Measurements from ENCODE around the gene LAMB4.

DNA sequence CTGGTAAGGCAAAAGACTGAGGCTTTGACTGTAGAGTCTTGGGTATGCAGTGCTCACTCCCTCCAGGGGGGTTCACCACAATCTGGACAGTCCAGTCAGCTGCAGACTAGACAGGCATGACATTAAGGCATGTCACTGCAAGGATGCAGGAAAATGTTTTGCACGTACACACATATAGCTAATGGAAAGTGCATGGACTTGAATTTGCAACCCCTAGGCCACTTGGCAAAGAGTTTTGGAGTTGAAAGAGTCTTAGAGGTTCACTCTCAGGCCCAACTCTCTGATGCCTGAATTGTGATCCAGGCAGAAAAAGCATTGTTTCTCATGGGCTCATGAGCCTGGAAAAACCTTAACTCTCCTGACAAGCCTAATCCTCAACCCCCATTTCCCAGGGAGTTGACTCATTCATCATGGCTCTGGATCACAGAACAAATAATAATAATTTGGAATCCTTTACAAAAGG, 51.9 kb downstream of the LAMB4 start:
- TF ChIP-seq, protein P1, sequence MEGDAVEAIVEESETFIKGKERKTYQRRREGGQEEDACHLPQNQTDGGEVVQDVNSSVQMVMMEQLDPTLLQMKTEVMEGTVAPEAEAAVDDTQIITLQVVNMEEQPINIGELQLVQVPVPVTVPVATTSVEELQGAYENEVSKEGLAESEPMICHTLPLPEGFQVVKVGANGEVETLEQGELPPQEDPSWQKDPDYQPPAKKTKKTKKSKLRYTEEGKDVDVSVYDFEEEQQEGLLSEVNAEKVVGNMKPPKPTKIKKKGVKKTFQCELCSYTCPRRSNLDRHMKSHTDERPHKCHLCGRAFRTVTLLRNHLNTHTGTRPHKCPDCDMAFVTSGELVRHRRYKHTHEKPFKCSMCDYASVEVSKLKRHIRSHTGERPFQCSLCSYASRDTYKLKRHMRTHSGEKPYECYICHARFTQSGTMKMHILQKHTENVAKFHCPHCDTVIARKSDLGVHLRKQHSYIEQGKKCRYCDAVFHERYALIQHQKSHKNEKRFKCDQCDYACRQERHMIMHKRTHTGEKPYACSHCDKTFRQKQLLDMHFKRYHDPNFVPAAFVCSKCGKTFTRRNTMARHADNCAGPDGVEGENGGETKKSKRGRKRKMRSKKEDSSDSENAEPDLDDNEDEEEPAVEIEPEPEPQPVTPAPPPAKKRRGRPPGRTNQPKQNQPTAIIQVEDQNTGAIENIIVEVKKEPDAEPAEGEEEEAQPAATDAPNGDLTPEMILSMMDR (IDR thresholded peaks at IDR 0.05; ENCODE audit: insufficient read depth, low read length), result no peak
- no peak for TF ChIP-seq GABPA (IDR thresholded peaks at IDR 0.05; ENCODE audit: low read depth)
- TF ChIP-seq, protein P2, sequence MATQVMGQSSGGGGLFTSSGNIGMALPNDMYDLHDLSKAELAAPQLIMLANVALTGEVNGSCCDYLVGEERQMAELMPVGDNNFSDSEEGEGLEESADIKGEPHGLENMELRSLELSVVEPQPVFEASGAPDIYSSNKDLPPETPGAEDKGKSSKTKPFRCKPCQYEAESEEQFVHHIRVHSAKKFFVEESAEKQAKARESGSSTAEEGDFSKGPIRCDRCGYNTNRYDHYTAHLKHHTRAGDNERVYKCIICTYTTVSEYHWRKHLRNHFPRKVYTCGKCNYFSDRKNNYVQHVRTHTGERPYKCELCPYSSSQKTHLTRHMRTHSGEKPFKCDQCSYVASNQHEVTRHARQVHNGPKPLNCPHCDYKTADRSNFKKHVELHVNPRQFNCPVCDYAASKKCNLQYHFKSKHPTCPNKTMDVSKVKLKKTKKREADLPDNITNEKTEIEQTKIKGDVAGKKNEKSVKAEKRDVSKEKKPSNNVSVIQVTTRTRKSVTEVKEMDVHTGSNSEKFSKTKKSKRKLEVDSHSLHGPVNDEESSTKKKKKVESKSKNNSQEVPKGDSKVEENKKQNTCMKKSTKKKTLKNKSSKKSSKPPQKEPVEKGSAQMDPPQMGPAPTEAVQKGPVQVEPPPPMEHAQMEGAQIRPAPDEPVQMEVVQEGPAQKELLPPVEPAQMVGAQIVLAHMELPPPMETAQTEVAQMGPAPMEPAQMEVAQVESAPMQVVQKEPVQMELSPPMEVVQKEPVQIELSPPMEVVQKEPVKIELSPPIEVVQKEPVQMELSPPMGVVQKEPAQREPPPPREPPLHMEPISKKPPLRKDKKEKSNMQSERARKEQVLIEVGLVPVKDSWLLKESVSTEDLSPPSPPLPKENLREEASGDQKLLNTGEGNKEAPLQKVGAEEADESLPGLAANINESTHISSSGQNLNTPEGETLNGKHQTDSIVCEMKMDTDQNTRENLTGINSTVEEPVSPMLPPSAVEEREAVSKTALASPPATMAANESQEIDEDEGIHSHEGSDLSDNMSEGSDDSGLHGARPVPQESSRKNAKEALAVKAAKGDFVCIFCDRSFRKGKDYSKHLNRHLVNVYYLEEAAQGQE (IDR thresholded peaks at IDR 0.05; ENCODE audit: insufficient replicate concordance, low read depth), result no peak
